Liver (tissue), 9 donors: ENCODE results near the gene C19orf12. TPM values are rescaled to one million over a fixed set of nuclear protein-coding genes. Genes with fewer than 3 reads are reported as not detected.

Experiments
- DNase-seq: peaks from one replicate; pipeline ENCODE4 v3.0.0-alpha.2; 2017; ENCODE audit warnings: low spot score
- H3K27ac ChIP-seq, 2 donors: one replicate each; pipeline ENCODE4 v1.7.0; 2013; ENCODE audit warnings: inconsistent platforms in 2 of 2, low read length in 2 of 2, control low read depth in 1 of 2, low read depth in 1 of 2, mild to moderate bottlenecking in 1 of 2
- H3K27me3 ChIP-seq, 4 donors: one replicate each; pipeline versions ENCODE4 v1.6.1 to v1.7.0; 2013; ENCODE audit warnings: low read length in 3 of 4, inconsistent platforms in 1 of 4, mild to moderate bottlenecking in 1 of 4, moderate library complexity in 1 of 4; ENCODE audit not compliant: control insufficient read depth in 4 of 4, insufficient read depth in 4 of 4
- H3K36me3 ChIP-seq, 4 donors: one replicate each; pipeline versions ENCODE4 v1.6.1 to v1.7.0; 2013; ENCODE audit warnings: low read length in 3 of 4, mild to moderate bottlenecking in 3 of 4, low read depth in 1 of 4, moderate library complexity in 1 of 4; ENCODE audit not compliant: control insufficient read depth in 4 of 4, insufficient read depth in 3 of 4
- H3K4me1 ChIP-seq, 4 donors: one replicate each; pipeline versions ENCODE4 v1.6.1 to v1.7.0; 2013; ENCODE audit warnings: low read length in 3 of 4, mild to moderate bottlenecking in 3 of 4, moderate library complexity in 1 of 4; ENCODE audit not compliant: control insufficient read depth in 4 of 4, insufficient read depth in 4 of 4
- H3K4me3 ChIP-seq, 3 donors: one replicate each; pipeline versions ENCODE4 v1.6.1 to v1.7.0; 2013; ENCODE audit warnings: low read length in 3 of 3, control low read depth in 1 of 3, low read depth in 1 of 3, mild to moderate bottlenecking in 1 of 3
- H3K9ac ChIP-seq, 2 donors: one replicate each; pipeline ENCODE4 v1.7.0; 2013; ENCODE audit warnings: low read length in 2 of 2, mild to moderate bottlenecking in 2 of 2, moderate library complexity in 2 of 2, control low read depth in 1 of 2, low read depth in 1 of 2
- H3K9me3 ChIP-seq, 4 donors: one replicate each; pipeline versions ENCODE4 v1.6.1 to v1.7.0; 2013; ENCODE audit warnings: low read length in 3 of 4; ENCODE audit not compliant: control insufficient read depth in 4 of 4
- EGR1 ChIP-seq, 2 donors: IDR thresholded peaks; 2 replicates each; pipeline ENCODE4 v1.6.1; 2016 to 2018; ENCODE audit warnings: antibody characterized with exemption in 2 of 2, low read depth in 2 of 2
- FOXA1 ChIP-seq: IDR thresholded peaks from 2 replicates; pipeline ENCODE4 v1.6.1; 2016; ENCODE audit warnings: antibody characterized with exemption
- FOXA2 ChIP-seq: IDR thresholded peaks from 2 replicates; pipeline ENCODE4 v1.6.1; 2016; ENCODE audit warnings: antibody characterized with exemption
- GABPA ChIP-seq, 2 donors: IDR thresholded peaks in 1 of 2; conservative IDR thresholded peaks in 1 of 2; 2 replicates each; pipeline ENCODE4 v1.6.1; 2016; ENCODE audit warnings: antibody characterized with exemption in 2 of 2, mild to moderate bottlenecking in 1 of 2, moderate library complexity in 1 of 2
- HNF4G ChIP-seq: IDR thresholded peaks from 2 replicates; pipeline ENCODE4 v1.6.1; 2016; ENCODE audit warnings: antibody characterized with exemption
- JUND ChIP-seq, 2 donors: IDR thresholded peaks; 2 replicates each; pipeline ENCODE4 v1.6.1; 2016; ENCODE audit warnings: antibody characterized with exemption in 2 of 2
- NR2F2 ChIP-seq: IDR thresholded peaks from 2 replicates; pipeline ENCODE4 v1.6.1; 2016; ENCODE audit warnings: antibody characterized with exemption
- RAD21 ChIP-seq, 2 donors: IDR thresholded peaks; 2 replicates each; pipeline ENCODE4 v1.6.1; 2016; ENCODE audit warnings: antibody characterized with exemption in 2 of 2, mild to moderate bottlenecking in 2 of 2
- RXRA ChIP-seq, 2 donors: IDR thresholded peaks; 2 replicates each; pipeline ENCODE4 v1.6.1; 2017 to 2018; ENCODE audit warnings: antibody characterized with exemption in 2 of 2, mild to moderate bottlenecking in 1 of 2
- SP1 ChIP-seq: IDR thresholded peaks from 2 replicates; pipeline ENCODE4 v1.6.1; 2018; ENCODE audit warnings: antibody characterized with exemption, mild to moderate bottlenecking
- TAF1 ChIP-seq: conservative IDR thresholded peaks from 2 replicates; pipeline ENCODE4 v1.6.1; 2016; ENCODE audit warnings: antibody characterized with exemption, mild to moderate bottlenecking
- YY1 ChIP-seq: IDR thresholded peaks from 2 replicates; pipeline ENCODE4 v1.6.1; 2016; ENCODE audit warnings: antibody characterized with exemption, mild to moderate bottlenecking
- WGBS: extraction: QIAGEN DNeasy Blood & Tissue Kit; methylation state at CpG from one replicate; pipeline ENCODE4 v1.1.7; 2013; 5-methylcytosine and 5-hydroxymethylcytosine counted together
- polyA plus RNA-seq, 2 donors: library from polyadenylated mRNA; stranded (reverse) in 1 of 2; unstranded in 1 of 2; fragments of 200-250 nt in 1 of 2; fragments of >200 nt in 1 of 2; fragmentation: Nextera tagmentation in 1 of 2; extraction: Ambion mirVana in 1 of 2; gene quantifications; one replicate each; pipeline versions ENCODE4 v1.2.1 to v1.2.3, GENCODE V29; 2013 to 2015
- total RNA-seq, 2 donors: library from RNA; depleted of rRNA; stranded (reverse); fragments of >200 nt; gene quantifications; one replicate each; pipeline ENCODE4 v1.2.3, GENCODE V29; 2014
- TF ChIP-seq, protein P1 (sequence below): fragments of 150-350 bp; IDR thresholded peaks from 2 replicates; pipeline ENCODE4 v1.5.1; 2017; ENCODE audit warnings: improper control_type of control experiment, low read depth, low read length; ENCODE audit not compliant: missing input control
- TF ChIP-seq, protein P2 (sequence below): IDR thresholded peaks from 2 replicates; pipeline ENCODE4 v1.6.1; 2016; ENCODE audit warnings: antibody characterized with exemption
- TF ChIP-seq, protein P3 (sequence below): IDR thresholded peaks from 2 replicates; pipeline ENCODE4 v1.6.1; 2016; ENCODE audit warnings: antibody characterized with exemption
- TF ChIP-seq, protein P4 (sequence below): IDR thresholded peaks from 2 replicates; pipeline ENCODE4 v1.6.1; 2016; ENCODE audit warnings: antibody characterized with exemption
- TF ChIP-seq, protein P5 (sequence below): IDR thresholded peaks from 2 replicates; pipeline ENCODE4 v1.6.1; 2016; ENCODE audit warnings: antibody characterized with exemption, mild to moderate bottlenecking
- donor health status: healthy.
- donor health status: healthy.
- donor health status: healthy.
- donor health status: healthy.
- donor health status: healthy.

Gene C19orf12
- total and polyA plus RNA-seq, 4 donors, result 21.2 to 82.8 (median 40.1) TPM

DNA sequence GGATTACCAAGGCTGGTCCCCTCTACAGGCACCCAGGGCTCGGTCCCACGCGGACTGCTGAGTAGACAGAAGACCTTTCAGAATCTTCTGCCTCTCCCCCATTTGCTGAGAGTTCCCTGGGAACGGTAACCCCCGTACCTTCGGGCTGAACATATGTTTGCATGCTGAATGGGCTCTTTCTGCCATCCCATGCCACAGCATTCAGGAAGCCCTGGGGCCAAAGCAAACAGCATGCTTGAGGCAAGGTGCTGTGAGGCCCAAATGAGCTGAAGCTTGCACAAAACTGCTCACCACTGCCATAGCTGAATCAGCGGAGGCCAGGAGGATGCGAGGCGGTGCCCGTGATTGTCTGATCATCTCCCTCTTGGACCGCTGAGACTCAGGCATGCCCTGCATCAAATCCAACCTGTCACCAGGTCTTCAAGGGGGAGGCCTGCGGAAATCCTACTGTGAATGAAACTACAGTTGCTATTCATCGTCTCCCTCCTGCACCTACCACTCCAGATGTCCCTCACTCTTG, 16.3 kb upstream of the C19orf12 start:
- no peak for TF ChIP-seq TAF1
- H3K27me3 ChIP-seq, result peaks cover 0 to 9% (median under 1%) of the 10 kb centered on the region in 4 donors

DNA sequence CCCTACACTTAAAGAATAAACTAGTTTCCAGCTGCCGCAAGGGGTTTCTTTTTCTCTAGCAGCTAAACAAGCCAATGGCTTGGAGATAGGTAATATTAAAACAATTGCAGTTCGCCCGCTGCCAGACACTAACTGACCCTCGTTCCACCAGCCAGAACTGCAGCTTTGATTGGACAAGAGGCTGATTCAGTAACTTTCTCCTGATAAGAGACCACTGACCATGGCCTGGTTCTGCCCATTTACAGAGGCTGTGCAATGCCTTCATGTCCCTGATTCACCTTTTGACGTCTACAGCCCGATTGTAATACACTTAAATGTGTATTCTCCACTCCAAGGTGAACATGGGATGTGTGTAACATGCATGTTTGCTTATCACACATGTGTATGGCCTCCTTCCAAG, 12.8 kb upstream of the C19orf12 start:
- Histone ChIP-seq H3K27me3 (peaks cover 0 to 13% (median 4%) of the 10 kb centered on the region in 4 donors), H3K4me1 (no peaks in the 10 kb centered on the region), H3K9me3 (no peaks in the 10 kb centered on the region), H3K9ac (no peak overlapping the region), H3K4me3 (no peak overlapping the region), H3K27ac (no peak overlapping the region), H3K36me3 (no peaks in the 10 kb centered on the region)
- TF ChIP-seq NR2F2 (no peak), FOXA2 (no peak), GABPA (IDR thresholded peaks at IDR 0.05 in 1 of 2, conservative IDR thresholded peaks at IDR 0.05 in 1 of 2) (no peak), JUND (IDR thresholded peaks at IDR 0.05) (no peak), EGR1 (IDR thresholded peaks at IDR 0.05; ENCODE audit: low read depth in 2 of 2) (no peak), YY1 (no peak), FOXA1 (no peak), RAD21 (IDR thresholded peaks at IDR 0.05) (no peak), SP1 (no peak), RXRA (IDR thresholded peaks at IDR 0.05) (no peak), HNF4G (no peak), TAF1 (no peak)
- TF ChIP-seq, protein P1, sequence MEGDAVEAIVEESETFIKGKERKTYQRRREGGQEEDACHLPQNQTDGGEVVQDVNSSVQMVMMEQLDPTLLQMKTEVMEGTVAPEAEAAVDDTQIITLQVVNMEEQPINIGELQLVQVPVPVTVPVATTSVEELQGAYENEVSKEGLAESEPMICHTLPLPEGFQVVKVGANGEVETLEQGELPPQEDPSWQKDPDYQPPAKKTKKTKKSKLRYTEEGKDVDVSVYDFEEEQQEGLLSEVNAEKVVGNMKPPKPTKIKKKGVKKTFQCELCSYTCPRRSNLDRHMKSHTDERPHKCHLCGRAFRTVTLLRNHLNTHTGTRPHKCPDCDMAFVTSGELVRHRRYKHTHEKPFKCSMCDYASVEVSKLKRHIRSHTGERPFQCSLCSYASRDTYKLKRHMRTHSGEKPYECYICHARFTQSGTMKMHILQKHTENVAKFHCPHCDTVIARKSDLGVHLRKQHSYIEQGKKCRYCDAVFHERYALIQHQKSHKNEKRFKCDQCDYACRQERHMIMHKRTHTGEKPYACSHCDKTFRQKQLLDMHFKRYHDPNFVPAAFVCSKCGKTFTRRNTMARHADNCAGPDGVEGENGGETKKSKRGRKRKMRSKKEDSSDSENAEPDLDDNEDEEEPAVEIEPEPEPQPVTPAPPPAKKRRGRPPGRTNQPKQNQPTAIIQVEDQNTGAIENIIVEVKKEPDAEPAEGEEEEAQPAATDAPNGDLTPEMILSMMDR, result no peak
- TF ChIP-seq, protein P2, sequence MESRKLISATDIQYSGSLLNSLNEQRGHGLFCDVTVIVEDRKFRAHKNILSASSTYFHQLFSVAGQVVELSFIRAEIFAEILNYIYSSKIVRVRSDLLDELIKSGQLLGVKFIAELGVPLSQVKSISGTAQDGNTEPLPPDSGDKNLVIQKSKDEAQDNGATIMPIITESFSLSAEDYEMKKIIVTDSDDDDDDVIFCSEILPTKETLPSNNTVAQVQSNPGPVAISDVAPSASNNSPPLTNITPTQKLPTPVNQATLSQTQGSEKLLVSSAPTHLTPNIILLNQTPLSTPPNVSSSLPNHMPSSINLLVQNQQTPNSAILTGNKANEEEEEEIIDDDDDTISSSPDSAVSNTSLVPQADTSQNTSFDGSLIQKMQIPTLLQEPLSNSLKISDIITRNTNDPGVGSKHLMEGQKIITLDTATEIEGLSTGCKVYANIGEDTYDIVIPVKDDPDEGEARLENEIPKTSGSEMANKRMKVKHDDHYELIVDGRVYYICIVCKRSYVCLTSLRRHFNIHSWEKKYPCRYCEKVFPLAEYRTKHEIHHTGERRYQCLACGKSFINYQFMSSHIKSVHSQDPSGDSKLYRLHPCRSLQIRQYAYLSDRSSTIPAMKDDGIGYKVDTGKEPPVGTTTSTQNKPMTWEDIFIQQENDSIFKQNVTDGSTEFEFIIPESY, result no peak
- TF ChIP-seq, protein P3, sequence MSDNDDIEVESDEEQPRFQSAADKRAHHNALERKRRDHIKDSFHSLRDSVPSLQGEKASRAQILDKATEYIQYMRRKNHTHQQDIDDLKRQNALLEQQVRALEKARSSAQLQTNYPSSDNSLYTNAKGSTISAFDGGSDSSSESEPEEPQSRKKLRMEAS, result no peak
- 79% methylated on average over 6 of the region's 6 CpGs for WGBS
- no peak for DNase-seq

More for the DNA sequence above, 16.3 kb upstream of the C19orf12 start:
- no peaks in the 10 kb centered on the region for H3K36me3 ChIP-seq
- H3K4me1 ChIP-seq, result no peaks in the 10 kb centered on the region
- H3K9me3 ChIP-seq, result no peaks in the 10 kb centered on the region
- H3K27ac ChIP-seq, result no peak overlapping the region
- no peak for DNase-seq
- H3K9ac ChIP-seq, result no peak overlapping the region
- no peak overlapping the region for H3K4me3 ChIP-seq
- 90% methylated on average over 13 of the region's 13 CpGs for WGBS

DNA sequence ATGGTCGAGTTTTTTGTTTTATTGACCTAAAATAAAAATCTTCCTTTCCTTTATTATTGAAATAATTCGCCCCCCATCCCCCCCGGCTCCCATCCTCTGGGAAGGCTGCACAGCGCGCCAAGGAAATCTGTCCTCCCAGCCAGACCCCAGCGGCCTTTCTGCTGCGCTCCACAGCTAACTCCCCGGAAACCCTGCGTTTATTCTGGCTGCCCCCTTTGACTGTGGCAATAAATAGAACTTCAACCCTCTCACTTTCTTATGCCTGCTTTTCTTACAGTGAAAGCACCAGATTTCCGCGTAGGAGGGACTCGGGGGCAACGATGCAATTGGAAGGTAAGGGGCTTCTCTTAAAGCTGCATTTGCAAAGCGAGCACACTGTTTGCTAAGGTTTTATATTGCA, 9.7 kb upstream of the C19orf12 start:
- peaks cover 0 to 10% (median 4%) of the 10 kb centered on the region in 4 donors for H3K27me3 ChIP-seq
- H3K4me1 ChIP-seq, result no peaks in the 10 kb centered on the region
- H3K9ac ChIP-seq, result no peak overlapping the region
- H3K27ac ChIP-seq, result no peak overlapping the region
- DNase-seq, result no peak
- no peak overlapping the region for H3K4me3 ChIP-seq
- no peaks in the 10 kb centered on the region for H3K36me3 ChIP-seq
- no peaks in the 10 kb centered on the region for H3K9me3 ChIP-seq
- WGBS, result 55% methylated on average over 14 of the region's 14 CpGs
- no peak for TF ChIP-seq RAD21 (IDR thresholded peaks at IDR 0.05)
- TF ChIP-seq GABPA (IDR thresholded peaks at IDR 0.05 in 1 of 2, conservative IDR thresholded peaks at IDR 0.05 in 1 of 2), result no peak
- TF ChIP-seq, protein P4, sequence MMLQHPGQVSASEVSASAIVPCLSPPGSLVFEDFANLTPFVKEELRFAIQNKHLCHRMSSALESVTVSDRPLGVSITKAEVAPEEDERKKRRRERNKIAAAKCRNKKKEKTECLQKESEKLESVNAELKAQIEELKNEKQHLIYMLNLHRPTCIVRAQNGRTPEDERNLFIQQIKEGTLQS, result no peak
- no peak for TF ChIP-seq FOXA1
- no peak for TF ChIP-seq RXRA (IDR thresholded peaks at IDR 0.05)
- TF ChIP-seq, protein P3, result no peak
- TF ChIP-seq, protein P2, result no peak
- TF ChIP-seq SP1, result no peak
- no peak for TF ChIP-seq YY1
- TF ChIP-seq TAF1, result no peak
- no peak for TF ChIP-seq JUND (IDR thresholded peaks at IDR 0.05)
- TF ChIP-seq, protein P5, sequence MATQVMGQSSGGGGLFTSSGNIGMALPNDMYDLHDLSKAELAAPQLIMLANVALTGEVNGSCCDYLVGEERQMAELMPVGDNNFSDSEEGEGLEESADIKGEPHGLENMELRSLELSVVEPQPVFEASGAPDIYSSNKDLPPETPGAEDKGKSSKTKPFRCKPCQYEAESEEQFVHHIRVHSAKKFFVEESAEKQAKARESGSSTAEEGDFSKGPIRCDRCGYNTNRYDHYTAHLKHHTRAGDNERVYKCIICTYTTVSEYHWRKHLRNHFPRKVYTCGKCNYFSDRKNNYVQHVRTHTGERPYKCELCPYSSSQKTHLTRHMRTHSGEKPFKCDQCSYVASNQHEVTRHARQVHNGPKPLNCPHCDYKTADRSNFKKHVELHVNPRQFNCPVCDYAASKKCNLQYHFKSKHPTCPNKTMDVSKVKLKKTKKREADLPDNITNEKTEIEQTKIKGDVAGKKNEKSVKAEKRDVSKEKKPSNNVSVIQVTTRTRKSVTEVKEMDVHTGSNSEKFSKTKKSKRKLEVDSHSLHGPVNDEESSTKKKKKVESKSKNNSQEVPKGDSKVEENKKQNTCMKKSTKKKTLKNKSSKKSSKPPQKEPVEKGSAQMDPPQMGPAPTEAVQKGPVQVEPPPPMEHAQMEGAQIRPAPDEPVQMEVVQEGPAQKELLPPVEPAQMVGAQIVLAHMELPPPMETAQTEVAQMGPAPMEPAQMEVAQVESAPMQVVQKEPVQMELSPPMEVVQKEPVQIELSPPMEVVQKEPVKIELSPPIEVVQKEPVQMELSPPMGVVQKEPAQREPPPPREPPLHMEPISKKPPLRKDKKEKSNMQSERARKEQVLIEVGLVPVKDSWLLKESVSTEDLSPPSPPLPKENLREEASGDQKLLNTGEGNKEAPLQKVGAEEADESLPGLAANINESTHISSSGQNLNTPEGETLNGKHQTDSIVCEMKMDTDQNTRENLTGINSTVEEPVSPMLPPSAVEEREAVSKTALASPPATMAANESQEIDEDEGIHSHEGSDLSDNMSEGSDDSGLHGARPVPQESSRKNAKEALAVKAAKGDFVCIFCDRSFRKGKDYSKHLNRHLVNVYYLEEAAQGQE, result no peak
